ENCODE measurements around the gene RHOF. TPM values are rescaled to one million over a fixed set of nuclear protein-coding genes. Genes with fewer than 3 reads are reported as not detected.

Gene RHOF
- total RNA-seq, 2 experiments from 2014 or later = 108 to 116 TPM

DNA sequence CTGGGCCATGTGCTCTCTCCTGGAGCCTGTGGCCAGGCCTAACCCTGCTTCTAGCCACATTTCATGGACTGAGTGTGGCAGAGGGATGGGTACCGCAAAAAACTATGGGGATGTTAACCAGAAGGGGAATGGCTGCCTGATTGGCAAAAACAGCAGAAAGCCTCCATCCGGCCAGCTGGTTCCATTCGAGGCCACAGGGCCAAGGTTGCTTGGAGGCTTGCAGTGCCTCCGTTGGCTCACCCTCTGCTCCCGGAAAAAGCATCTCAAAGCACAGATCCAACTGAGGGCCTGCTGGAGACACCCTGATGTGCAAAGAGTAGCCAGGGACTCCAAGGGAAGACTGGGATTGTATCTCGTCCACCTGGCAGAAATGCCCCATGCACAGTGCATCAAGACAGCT, 64.5 kb downstream of the RHOF start:
- CTCF ChIA-PET = no interaction called here
- TF ChIP-seq, protein P1, sequence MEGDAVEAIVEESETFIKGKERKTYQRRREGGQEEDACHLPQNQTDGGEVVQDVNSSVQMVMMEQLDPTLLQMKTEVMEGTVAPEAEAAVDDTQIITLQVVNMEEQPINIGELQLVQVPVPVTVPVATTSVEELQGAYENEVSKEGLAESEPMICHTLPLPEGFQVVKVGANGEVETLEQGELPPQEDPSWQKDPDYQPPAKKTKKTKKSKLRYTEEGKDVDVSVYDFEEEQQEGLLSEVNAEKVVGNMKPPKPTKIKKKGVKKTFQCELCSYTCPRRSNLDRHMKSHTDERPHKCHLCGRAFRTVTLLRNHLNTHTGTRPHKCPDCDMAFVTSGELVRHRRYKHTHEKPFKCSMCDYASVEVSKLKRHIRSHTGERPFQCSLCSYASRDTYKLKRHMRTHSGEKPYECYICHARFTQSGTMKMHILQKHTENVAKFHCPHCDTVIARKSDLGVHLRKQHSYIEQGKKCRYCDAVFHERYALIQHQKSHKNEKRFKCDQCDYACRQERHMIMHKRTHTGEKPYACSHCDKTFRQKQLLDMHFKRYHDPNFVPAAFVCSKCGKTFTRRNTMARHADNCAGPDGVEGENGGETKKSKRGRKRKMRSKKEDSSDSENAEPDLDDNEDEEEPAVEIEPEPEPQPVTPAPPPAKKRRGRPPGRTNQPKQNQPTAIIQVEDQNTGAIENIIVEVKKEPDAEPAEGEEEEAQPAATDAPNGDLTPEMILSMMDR (IDR thresholded peaks at IDR 0.05) = no peak
- POLR2A ChIA-PET = no interaction called here

More for the DNA sequence above, 64.5 kb downstream of the RHOF start:
- intact Hi-C loops (cut with micrococcal nuclease) = no loop called here
- Mint-ChIP-seq H3K9me3 (no peaks in the 10 kb centered on the region), H3K4me3 (no peak overlapping the region), H3K27me3 (no peaks in the 10 kb centered on the region), H3K27ac (no peak overlapping the region), H3K36me3 (ENCODE audit: low read depth) (peaks cover 1% of the 10 kb centered on the region), H3K4me1 (ENCODE audit: low read depth) (no peaks in the 10 kb centered on the region)
- DNase-seq (no peak), ATAC-seq (no peak)

Other genes with a start within 250 kb of the RHOF start
- 10 to 100 TPM; 61.0 to 61.7 TPM for gene KDM2B, start 212.7 kb downstream of the RHOF start, total RNA-seq
- gene ORAI1, start 167.2 kb downstream of the RHOF start, total RNA-seq = 10 to 100 TPM; 37.0 to 38.1 TPM
- 1 to 10 TPM in 1 of 2 experiments, under 1 TPM in 1; 0.51 to 1.1 TPM for gene MORN3, start 124.0 kb downstream of the RHOF start, total RNA-seq
- 10 to 100 TPM; 11.7 to 12.7 TPM for gene TMEM120B, start 80.9 kb downstream of the RHOF start, total RNA-seq
- gene SETD1B, start 10.3 kb upstream of the RHOF start, total RNA-seq = 10 to 100 TPM; 13.3 TPM
- gene HPD, start 65.2 kb upstream of the RHOF start, total RNA-seq = not detected
- 10 to 100 TPM; 48.6 to 50.7 TPM for gene PSMD9, start 95.1 kb upstream of the RHOF start, total RNA-seq
- gene CFAP251, start 124.9 kb upstream of the RHOF start, total RNA-seq = 1 to 10 TPM; 2.0 to 2.9 TPM
- 1 to 10 TPM; 6.7 to 7.3 TPM for gene BCL7A, start 228.2 kb upstream of the RHOF start, total RNA-seq